K562 (cell line): Measurements from ENCODE around the gene FASTK.

Experiments
- BCL6 ChIP-seq: fragments of 250-450 bp; sonication (Bioruptor Pico); IDR thresholded peaks from 2 replicates; pipeline ENCODE4 v1.4.0; 2020
- CC2D1A ChIP-seq: fragments of 450-650 bp; IDR thresholded peaks from 2 replicates; pipeline ENCODE4 v1.6.1; 2017; ENCODE audit warnings: mild to moderate bottlenecking
- CHCHD3 ChIP-seq: fragments of 250-450 bp; sonication (Bioruptor Pico); IDR thresholded peaks from 2 replicates; pipeline ENCODE4 v2.1.2; 2022; ENCODE audit warnings: mild to moderate bottlenecking
- ESRRA ChIP-seq: fragments of 450-650 bp; IDR thresholded peaks from 2 replicates; pipeline ENCODE4 v1.6.1; 2014; ENCODE audit warnings: low read depth, mild to moderate bottlenecking, moderate library complexity, borderline replicate concordance
- EZH2 ChIP-seq: IDR thresholded peaks from 2 replicates; pipeline ENCODE4 v1.6.1; 2012; ENCODE audit warnings: low read depth, mild to moderate bottlenecking, inconsistent platforms, low read length, borderline replicate concordance
- KLF1 ChIP-seq: fragments of 450-650 bp; IDR thresholded peaks from 2 replicates; pipeline ENCODE4 v1.6.1; 2016; ENCODE audit warnings: missing genetic modification characterization, missing compliant biosample characterization
- SNAPC5 ChIP-seq: fragments of 250-450 bp; sonication (Bioruptor Pico); IDR thresholded peaks from 2 replicates; pipeline ENCODE4 v1.8.0; 2021; ENCODE audit warnings: moderate library complexity, mild to moderate bottlenecking, inconsistent platforms
- STAT5A ChIP-seq: IDR thresholded peaks from 2 replicates; pipeline ENCODE4 v1.6.1; 2012; ENCODE audit warnings: low read length, inconsistent platforms, borderline replicate concordance
- TF ChIP-seq, protein P1 (sequence below), 3 experiments: IDR thresholded peaks in 2 of 3; conservative IDR thresholded peaks in 1 of 3; 2 replicates each; pipeline ENCODE4 v1.5.1; 2011 to 2012; ENCODE audit warnings: low read length in 3 of 3, mild to moderate bottlenecking in 3 of 3, control low read depth in 2 of 3, improper control_type of control experiment in 1 of 3, inconsistent platforms in 1 of 3, low read depth in 1 of 3, mixed read lengths in 1 of 3, moderate library complexity in 1 of 3; ENCODE audit not compliant: insufficient read depth in 2 of 3
- TF ChIP-seq, protein P2 (sequence below): fragments of 250-450 bp; sonication (Bioruptor Pico); IDR thresholded peaks from 2 replicates; pipeline ENCODE4 v1.8.0; 2021; ENCODE audit warnings: borderline replicate concordance, mild to moderate bottlenecking, moderate library complexity; ENCODE audit not compliant: poor library complexity, severe bottlenecking

DNA sequence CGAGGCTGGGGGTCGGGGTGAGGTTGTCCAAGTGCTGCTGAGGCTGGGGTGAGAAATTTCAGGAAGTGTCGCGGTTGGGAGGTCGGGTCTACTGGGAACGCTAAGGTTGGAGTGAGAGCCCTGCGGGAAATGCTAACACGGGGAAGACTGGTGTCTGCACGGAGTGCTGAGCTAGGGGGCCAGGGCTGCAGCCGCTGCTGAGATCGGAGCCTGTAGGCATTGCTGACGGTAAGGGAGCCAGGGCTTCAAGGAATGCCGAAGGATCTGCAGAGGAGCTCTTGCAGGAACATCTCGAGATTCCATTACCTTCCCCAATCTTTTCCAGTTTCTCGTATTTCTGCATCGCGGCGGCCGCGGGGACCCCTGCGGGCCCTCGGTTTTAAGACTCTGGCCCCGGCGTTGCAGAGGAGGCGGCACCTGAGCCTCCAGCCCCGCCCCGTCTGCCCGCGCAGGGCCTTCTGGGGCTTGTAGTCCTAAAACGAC is 23.1 kb downstream of the FASTK start, which contains the start of gene CDK5:
- TF ChIP-seq STAT5A (no peak), EZH2 (no peak), SNAPC5 (CRISPR knock-in tag) (no peak), KLF1 (tag) (no peak), BCL6 (CRISPR knock-in tag) (no peak), CC2D1A (peak; percentile 12; the same call in 1 of the 2 replicates), ESRRA (no peak), CHCHD3 (CRISPR knock-in tag) (no peak)
- TF ChIP-seq, protein P1, sequence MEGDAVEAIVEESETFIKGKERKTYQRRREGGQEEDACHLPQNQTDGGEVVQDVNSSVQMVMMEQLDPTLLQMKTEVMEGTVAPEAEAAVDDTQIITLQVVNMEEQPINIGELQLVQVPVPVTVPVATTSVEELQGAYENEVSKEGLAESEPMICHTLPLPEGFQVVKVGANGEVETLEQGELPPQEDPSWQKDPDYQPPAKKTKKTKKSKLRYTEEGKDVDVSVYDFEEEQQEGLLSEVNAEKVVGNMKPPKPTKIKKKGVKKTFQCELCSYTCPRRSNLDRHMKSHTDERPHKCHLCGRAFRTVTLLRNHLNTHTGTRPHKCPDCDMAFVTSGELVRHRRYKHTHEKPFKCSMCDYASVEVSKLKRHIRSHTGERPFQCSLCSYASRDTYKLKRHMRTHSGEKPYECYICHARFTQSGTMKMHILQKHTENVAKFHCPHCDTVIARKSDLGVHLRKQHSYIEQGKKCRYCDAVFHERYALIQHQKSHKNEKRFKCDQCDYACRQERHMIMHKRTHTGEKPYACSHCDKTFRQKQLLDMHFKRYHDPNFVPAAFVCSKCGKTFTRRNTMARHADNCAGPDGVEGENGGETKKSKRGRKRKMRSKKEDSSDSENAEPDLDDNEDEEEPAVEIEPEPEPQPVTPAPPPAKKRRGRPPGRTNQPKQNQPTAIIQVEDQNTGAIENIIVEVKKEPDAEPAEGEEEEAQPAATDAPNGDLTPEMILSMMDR (IDR thresholded peaks at IDR 0.05 in 2 of 3, conservative IDR thresholded peaks at IDR 0.05 in 1 of 3; ENCODE audit: insufficient read depth in 2 of 3, low read depth in 1 of 3, low read length in 3 of 3), result no peak
- TF ChIP-seq, protein P2, sequence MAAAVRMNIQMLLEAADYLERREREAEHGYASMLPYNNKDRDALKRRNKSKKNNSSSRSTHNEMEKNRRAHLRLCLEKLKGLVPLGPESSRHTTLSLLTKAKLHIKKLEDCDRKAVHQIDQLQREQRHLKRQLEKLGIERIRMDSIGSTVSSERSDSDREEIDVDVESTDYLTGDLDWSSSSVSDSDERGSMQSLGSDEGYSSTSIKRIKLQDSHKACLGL (CRISPR knock-in tag), result no peak
